IPS-15b (cell line): ENCODE data around the gene CEP78.
"Not testable (repeated sequence)": the region's sequence is repeated elsewhere in the genome, so short reads cannot be mapped to it uniquely, and the experiment has no call there.

Source experiments
- H3K27me3 ChIP-seq: one replicate; pipeline ENCODE4 v1.6.1; 2013; ENCODE audit warnings: low read length; ENCODE audit not compliant: control insufficient read depth, insufficient read depth
- H3K36me3 ChIP-seq: one replicate; pipeline ENCODE4 v1.6.1; 2013; ENCODE audit warnings: low read length; ENCODE audit not compliant: control insufficient read depth, insufficient read depth
- H3K4me1 ChIP-seq: one replicate; pipeline ENCODE4 v1.6.1; 2013; ENCODE audit warnings: mild to moderate bottlenecking, low read length; ENCODE audit not compliant: control insufficient read depth, insufficient read depth
- H3K4me3 ChIP-seq: one replicate; pipeline ENCODE4 v1.5.1; 2013; ENCODE audit warnings: low read depth, low read length
- H3K9ac ChIP-seq: one replicate; pipeline ENCODE4 v1.6.1; 2013; ENCODE audit warnings: low read depth, mild to moderate bottlenecking, low read length
- H3K9me3 ChIP-seq: one replicate; pipeline ENCODE4 v1.6.1; 2013; ENCODE audit warnings: mild to moderate bottlenecking, low read length; ENCODE audit not compliant: control insufficient read depth, insufficient read depth

CEP78 gene

GRCh38 chr9:78210841-78211301 lies 25.0 kb upstream of the CEP78 start:
- Histone ChIP-seq H3K36me3 (no peaks in the 10 kb centered on the region), H3K9me3 (no peaks in the 10 kb centered on the region)

GRCh38 chr9:78212868-78213267 lies 23.0 kb upstream of the CEP78 start:
- Histone ChIP-seq H3K36me3 (no peaks in the 10 kb centered on the region), H3K27me3 (no peaks in the 10 kb centered on the region)

More at GRCh38 chr9:78210841-78211301, 25.0 kb upstream of the CEP78 start:
- Histone ChIP-seq H3K4me3 (no peak overlapping the region), H3K4me1 (no peaks in the 10 kb centered on the region), H3K9ac (no peak overlapping the region), H3K27me3 (no peaks in the 10 kb centered on the region)

GRCh38 chr9:78213712-78214111 lies 22.2 kb upstream of the CEP78 start:
- Histone ChIP-seq H3K4me1 (no peaks in the 10 kb centered on the region), H3K4me3 (no peak overlapping the region), H3K27me3 (no peaks in the 10 kb centered on the region), H3K9me3 (no peaks in the 10 kb centered on the region), H3K36me3 (no peaks in the 10 kb centered on the region), H3K9ac (no peak overlapping the region)

More at GRCh38 chr9:78212868-78213267, 23.0 kb upstream of the CEP78 start:
- no peaks in the 10 kb centered on the region for H3K4me1 ChIP-seq
- no peak overlapping the region for H3K9ac ChIP-seq
- no peaks in the 10 kb centered on the region for H3K9me3 ChIP-seq
- H3K4me3 ChIP-seq = no peak overlapping the region

GRCh38 chr9:78214492-78214891 lies 21.4 kb upstream of the CEP78 start:
- H3K4me3 ChIP-seq = no peak overlapping the region

GRCh38 chr9:78215706-78216105 lies 20.2 kb upstream of the CEP78 start:
- no peaks in the 10 kb centered on the region for H3K4me1 ChIP-seq
- no peak overlapping the region for H3K4me3 ChIP-seq
- no peaks in the 10 kb centered on the region for H3K9me3 ChIP-seq
- H3K27me3 ChIP-seq = no peaks in the 10 kb centered on the region
- H3K9ac ChIP-seq = no peak overlapping the region
- no peaks in the 10 kb centered on the region for H3K36me3 ChIP-seq

More at GRCh38 chr9:78214492-78214891, 21.4 kb upstream of the CEP78 start:
- Histone ChIP-seq H3K27me3 (no peaks in the 10 kb centered on the region), H3K9ac (no peak overlapping the region), H3K9me3 (no peaks in the 10 kb centered on the region), H3K36me3 (no peaks in the 10 kb centered on the region), H3K4me1 (no peaks in the 10 kb centered on the region)

- Histone ChIP-seq H3K9ac (no peak overlapping the region), H3K4me3 (no peak overlapping the region), H3K4me1 (no peaks in the 10 kb centered on the region), H3K9me3 (no peaks in the 10 kb centered on the region), H3K27me3 (no peaks in the 10 kb centered on the region), H3K36me3 (no peaks in the 10 kb centered on the region)
Measured at GRCh38 chr9:78218890-78219289, 17.0 kb upstream of the CEP78 start.

- no peaks in the 10 kb centered on the region for H3K27me3 ChIP-seq
- H3K4me3 ChIP-seq = no peak overlapping the region
- no peaks in the 10 kb centered on the region for H3K9me3 ChIP-seq
- H3K4me1 ChIP-seq = no peaks in the 10 kb centered on the region
- H3K9ac ChIP-seq = no peak overlapping the region
- H3K36me3 ChIP-seq = no peaks in the 10 kb centered on the region
Measured at GRCh38 chr9:78221425-78221824, 14.4 kb upstream of the CEP78 start.

- H3K36me3 ChIP-seq, H3K9ac ChIP-seq, H3K27me3 ChIP-seq, H3K4me3 ChIP-seq, H3K9me3 ChIP-seq, H3K4me1 ChIP-seq: not testable (repeated sequence)
Measured at GRCh38 chr9:78221841-78222240, 14.0 kb upstream of the CEP78 start.

- Histone ChIP-seq H3K36me3 (no peaks in the 10 kb centered on the region), H3K9ac (no peak overlapping the region), H3K4me3 (no peak overlapping the region), H3K4me1 (peaks cover 4% of the 10 kb centered on the region), H3K27me3 (no peaks in the 10 kb centered on the region), H3K9me3 (no peaks in the 10 kb centered on the region)
Measured at GRCh38 chr9:78230761-78231160, 5.1 kb upstream of the CEP78 start.

GRCh38 chr9:78232471-78232870 lies 3.4 kb upstream of the CEP78 start:
- not testable (repeated sequence) for H3K9me3 ChIP-seq, H3K27me3 ChIP-seq, H3K4me1 ChIP-seq, H3K4me3 ChIP-seq, H3K9ac ChIP-seq, H3K36me3 ChIP-seq

GRCh38 chr9:78234810-78235209 lies 1.1 kb upstream of the CEP78 start:
- no peak overlapping the region for H3K9ac ChIP-seq

GRCh38 chr9:78235256-78235761 lies 566 bp upstream of the CEP78 start:
- Histone ChIP-seq H3K36me3 (no peaks in the 10 kb centered on the region), H3K9me3 (no peaks in the 10 kb centered on the region), H3K9ac (peak overlapping the region; percentile 74), H3K27me3 (no peaks in the 10 kb centered on the region), H3K4me1 (peaks cover 4% of the 10 kb centered on the region), H3K4me3 (peak overlapping the region; percentile 94)

More at GRCh38 chr9:78234810-78235209, 1.1 kb upstream of the CEP78 start:
- Histone ChIP-seq H3K9me3 (no peaks in the 10 kb centered on the region), H3K27me3 (no peaks in the 10 kb centered on the region), H3K36me3 (no peaks in the 10 kb centered on the region), H3K4me3 (peak overlapping the region; percentile 94), H3K4me1 (peaks cover 4% of the 10 kb centered on the region)
